ENCODE measurements around the gene RPS6KA1.

The RPS6KA1 gene

GRCh38 chr1:26579681-26580111, 50.1 kb downstream of the RPS6KA1 start:
- CTCF ChIA-PET, result interaction anchor here (1.0 to 12.7 kb wide), 3 partner anchors 15 to 40 kb away, joined by 3 to 89 read pairs (median 3); no protein-coding TSS in a partner anchor
- no peak for DNase-seq (ENCODE audit: extremely low spot score)
- TF ChIP-seq, protein P1, sequence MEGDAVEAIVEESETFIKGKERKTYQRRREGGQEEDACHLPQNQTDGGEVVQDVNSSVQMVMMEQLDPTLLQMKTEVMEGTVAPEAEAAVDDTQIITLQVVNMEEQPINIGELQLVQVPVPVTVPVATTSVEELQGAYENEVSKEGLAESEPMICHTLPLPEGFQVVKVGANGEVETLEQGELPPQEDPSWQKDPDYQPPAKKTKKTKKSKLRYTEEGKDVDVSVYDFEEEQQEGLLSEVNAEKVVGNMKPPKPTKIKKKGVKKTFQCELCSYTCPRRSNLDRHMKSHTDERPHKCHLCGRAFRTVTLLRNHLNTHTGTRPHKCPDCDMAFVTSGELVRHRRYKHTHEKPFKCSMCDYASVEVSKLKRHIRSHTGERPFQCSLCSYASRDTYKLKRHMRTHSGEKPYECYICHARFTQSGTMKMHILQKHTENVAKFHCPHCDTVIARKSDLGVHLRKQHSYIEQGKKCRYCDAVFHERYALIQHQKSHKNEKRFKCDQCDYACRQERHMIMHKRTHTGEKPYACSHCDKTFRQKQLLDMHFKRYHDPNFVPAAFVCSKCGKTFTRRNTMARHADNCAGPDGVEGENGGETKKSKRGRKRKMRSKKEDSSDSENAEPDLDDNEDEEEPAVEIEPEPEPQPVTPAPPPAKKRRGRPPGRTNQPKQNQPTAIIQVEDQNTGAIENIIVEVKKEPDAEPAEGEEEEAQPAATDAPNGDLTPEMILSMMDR (IDR thresholded peaks at IDR 0.05; ENCODE audit: control extremely low read depth, extremely low read depth, low read depth, missing control alignments), result no peak
- POLR2A ChIA-PET, result no interaction called here

GRCh38 chr1:26580116-26580515, 50.6 kb downstream of the RPS6KA1 start:
- ChIA-PET POLR2A (no interaction called here), CTCF (interaction anchor here (1.0 to 12.7 kb wide), 4 partner anchors 15 to 40 kb away, joined by 3 to 89 read pairs (median 3); no protein-coding TSS in a partner anchor)
- DNase-seq (ENCODE audit: extremely low spot score), result no peak
- TF ChIP-seq, protein P1 (IDR thresholded peaks at IDR 0.05; ENCODE audit: control extremely low read depth, extremely low read depth, low read depth, missing control alignments), result no peak

DNA sequence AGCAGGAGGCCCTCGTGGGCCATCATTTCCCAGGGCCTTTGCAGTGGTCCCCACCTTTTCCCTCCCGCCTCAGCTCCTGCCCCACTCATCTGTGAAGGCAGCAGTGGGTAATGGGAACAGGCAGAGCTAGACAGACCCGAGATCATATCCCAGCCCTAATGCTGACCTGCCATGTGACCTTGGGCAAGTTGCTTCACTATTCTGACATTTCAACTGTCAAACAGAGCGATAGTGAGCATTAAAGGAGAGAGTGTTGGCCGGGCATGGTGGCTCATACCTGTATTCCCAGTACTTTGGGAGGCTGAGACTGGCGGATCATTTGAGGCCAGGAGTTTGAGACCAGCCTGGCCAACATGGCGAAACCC, 51.7 kb downstream of the RPS6KA1 start:
- DNase-seq (ENCODE audit: extremely low spot score), result no peak
- CTCF ChIA-PET, result interaction anchor here (1.2 to 12.7 kb wide), 6 partner anchors 17 to 207 kb away, joined by 3 to 89 read pairs (median 8); no protein-coding TSS in a partner anchor
- TF ChIP-seq, protein P1 (IDR thresholded peaks at IDR 0.05; ENCODE audit: control extremely low read depth, extremely low read depth, low read depth, missing control alignments), result no peak
- POLR2A ChIA-PET, result interaction anchor here (1.0 kb wide), 1 partner anchor 13 kb away, joined by 3 read pairs; no protein-coding TSS in a partner anchor

- ChIA-PET CTCF (interaction anchor here (0.9 to 12.7 kb wide), 11 partner anchors 12 to 228 kb away, joined by 3 to 89 read pairs (median 4); no protein-coding TSS in a partner anchor), POLR2A (interaction anchor here (0.8 kb wide), 2 partner anchors 206 to 209 kb away, joined by 3 to 4 read pairs; no protein-coding TSS in a partner anchor)
- TF ChIP-seq, protein P1 (IDR thresholded peaks at IDR 0.05; ENCODE audit: control extremely low read depth, extremely low read depth, low read depth, missing control alignments), result no peak
- DNase-seq (ENCODE audit: extremely low spot score), result no peak
Observed at GRCh38 chr1:26582053-26582835, 52.7 kb downstream of the RPS6KA1 start.

- POLR2A ChIA-PET, result interaction anchor here (0.8 kb wide), 1 partner anchor 206 kb away, joined by 4 read pairs; no protein-coding TSS in a partner anchor
- peak; percentile 68 for DNase-seq (ENCODE audit: extremely low spot score)
- TF ChIP-seq, protein P1 (IDR thresholded peaks at IDR 0.05; ENCODE audit: control extremely low read depth, extremely low read depth, low read depth, missing control alignments), result no peak
- CTCF ChIA-PET, result interaction anchor here (0.9 to 12.7 kb wide), 11 partner anchors 11 to 228 kb away, joined by 3 to 89 read pairs (median 6); no protein-coding TSS in a partner anchor
Observed at GRCh38 chr1:26582836-26583460, 53.4 kb downstream of the RPS6KA1 start.
